GM12872 (cell line): ENCODE data around the gene STRIP2.

Source experiments
- TF ChIP-seq, protein P1 (sequence below): IDR thresholded peaks from 3 replicates; pipeline ENCODE4 v1.5.1; 2011; ENCODE audit warnings: low read depth, mild to moderate bottlenecking, low read length, moderate library complexity; ENCODE audit not compliant: insufficient read depth

Gene STRIP2

DNA sequence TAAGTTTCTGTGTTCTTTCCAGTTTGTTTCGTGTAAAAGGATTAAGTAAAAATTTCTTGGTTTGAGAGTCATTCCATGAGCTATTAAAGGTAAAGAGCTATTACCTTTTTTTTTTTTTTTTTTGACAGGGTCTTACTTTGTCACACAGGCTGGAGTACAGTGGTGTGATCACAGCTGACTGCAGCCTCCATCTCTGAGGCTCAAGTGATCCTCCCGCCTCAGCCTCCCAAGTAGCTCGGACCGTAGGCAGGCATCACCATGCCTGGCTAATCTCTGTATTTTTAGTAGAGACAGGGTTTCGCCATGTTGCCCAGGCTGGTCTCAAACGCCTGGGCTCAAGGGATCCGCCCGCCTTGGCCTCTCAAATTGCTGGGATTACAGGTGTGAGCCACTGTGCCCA, 69.5 kb downstream of the STRIP2 start:
- TF ChIP-seq, protein P1, sequence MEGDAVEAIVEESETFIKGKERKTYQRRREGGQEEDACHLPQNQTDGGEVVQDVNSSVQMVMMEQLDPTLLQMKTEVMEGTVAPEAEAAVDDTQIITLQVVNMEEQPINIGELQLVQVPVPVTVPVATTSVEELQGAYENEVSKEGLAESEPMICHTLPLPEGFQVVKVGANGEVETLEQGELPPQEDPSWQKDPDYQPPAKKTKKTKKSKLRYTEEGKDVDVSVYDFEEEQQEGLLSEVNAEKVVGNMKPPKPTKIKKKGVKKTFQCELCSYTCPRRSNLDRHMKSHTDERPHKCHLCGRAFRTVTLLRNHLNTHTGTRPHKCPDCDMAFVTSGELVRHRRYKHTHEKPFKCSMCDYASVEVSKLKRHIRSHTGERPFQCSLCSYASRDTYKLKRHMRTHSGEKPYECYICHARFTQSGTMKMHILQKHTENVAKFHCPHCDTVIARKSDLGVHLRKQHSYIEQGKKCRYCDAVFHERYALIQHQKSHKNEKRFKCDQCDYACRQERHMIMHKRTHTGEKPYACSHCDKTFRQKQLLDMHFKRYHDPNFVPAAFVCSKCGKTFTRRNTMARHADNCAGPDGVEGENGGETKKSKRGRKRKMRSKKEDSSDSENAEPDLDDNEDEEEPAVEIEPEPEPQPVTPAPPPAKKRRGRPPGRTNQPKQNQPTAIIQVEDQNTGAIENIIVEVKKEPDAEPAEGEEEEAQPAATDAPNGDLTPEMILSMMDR, result no peak

DNA sequence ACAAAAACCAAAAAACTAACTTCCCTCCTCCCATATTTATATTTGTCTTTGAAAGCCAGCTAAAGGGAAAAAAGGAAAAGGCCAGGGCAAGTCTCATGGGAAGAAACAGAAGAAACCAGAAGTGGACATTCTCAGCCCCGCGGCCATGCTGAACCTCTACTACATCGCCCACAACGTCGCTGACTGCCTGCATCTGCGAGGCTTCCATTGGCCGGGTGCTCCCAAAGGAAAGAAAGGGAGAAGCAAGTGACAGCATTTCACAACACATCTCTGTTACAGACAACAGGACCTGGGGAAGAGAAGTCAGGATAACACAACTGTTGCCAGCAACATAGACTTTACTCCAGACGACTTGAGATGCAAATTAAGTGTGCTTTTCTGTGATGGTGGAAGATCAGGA, 78.0 kb downstream of the STRIP2 start:
- TF ChIP-seq, protein P1, result no peak

DNA sequence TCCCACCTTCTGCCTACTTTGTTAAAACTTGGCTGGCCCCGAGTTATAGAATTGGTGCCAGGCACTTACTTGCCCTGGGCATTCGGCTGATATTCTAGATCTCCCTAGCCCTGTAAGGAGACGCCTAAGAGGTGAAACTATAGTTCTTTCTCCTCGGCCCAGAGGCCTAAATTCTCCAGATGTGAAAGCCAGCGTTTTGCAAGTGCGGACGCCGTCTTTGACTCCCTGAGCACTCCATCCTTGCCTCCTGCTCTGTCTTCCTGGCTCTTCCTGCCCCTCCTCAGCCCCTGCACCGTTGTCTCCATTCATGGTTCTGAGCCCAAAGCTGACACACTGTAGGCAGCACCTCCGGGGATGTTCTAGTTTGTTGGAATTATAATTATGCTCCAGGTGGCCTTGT, 79.3 kb downstream of the STRIP2 start:
- TF ChIP-seq, protein P1, result no peak

DNA sequence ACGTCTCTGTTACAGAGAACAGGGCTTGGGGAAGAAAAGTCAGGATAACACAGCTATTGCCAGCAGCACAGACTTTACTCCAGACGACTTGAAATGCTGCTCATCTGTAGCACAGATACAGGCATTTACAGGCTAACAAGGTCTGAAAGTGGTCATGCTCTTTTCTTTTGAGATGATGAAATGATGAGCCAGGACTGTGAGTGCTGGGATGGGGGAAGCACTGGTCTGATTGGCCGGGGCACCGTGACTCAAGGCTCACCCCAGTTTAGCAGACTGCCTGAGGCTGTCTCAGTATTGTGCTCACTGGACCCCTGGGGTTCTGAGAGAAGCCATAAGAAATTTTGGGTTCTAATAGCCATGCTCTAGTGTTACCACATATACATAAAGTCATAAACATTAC, 80.5 kb downstream of the STRIP2 start:
- TF ChIP-seq, protein P1, result no peak

DNA sequence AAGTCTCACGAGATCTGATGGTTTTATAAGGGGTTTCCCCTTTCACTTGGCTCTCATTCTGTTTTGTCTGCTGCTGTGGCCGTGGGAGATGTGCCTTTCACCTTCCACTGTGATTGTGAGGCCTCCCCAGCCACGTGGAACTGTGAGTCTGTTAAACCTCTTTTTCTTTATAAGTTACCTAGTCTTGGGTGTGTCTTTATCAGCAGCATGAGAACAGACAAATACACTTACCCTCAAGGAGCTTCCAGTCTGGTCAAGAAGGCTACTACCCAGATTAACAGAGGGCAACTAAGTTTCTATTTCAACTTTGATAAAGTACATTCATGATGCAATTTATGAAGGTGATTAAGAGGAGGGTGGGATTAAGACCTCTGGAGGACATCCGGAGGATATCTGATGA, 81.1 kb downstream of the STRIP2 start:
- TF ChIP-seq, protein P1, result no peak

DNA sequence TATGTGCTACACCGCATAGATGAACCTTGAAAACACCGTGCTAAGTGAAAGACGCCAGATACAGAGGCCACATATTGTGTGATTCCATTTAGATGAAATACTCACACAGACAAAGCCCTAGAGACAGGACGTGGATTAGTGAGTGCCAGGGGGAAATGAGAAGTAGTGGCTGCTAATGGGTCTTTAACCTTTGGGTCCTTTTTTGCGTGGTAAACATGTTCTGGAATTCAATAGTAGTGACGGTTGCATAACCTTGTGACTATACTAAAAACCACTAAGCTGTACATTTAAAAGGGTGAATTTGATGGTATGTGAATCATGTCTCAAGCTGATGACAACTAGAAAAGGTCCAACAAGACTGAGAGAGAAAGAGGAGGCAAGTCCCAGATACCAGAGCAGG, 83.7 kb downstream of the STRIP2 start:
- TF ChIP-seq, protein P1, result no peak

DNA sequence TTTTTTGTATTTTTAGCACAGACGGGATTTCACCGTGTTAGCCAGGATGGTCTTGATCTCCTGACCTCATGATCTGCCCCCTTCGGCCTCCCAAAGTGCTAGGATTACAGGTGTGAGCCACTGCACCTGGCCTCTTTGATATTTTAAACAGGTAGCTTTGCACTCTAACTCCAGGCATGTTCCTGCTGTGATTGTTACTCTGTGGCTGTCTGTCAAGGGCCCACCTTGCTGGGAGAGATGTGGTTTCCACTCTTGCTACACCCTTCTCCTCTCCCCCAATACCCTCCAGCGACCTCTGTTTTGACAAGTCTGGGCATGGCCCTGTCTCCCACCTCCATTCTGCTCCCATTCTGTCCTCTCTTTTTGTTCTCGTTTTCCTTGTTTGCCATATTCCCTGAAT, 85.2 kb downstream of the STRIP2 start:
- TF ChIP-seq, protein P1, result no peak
